HEK293 (cell line): ENCODE measurements around the gene TRIM66.

ENCODE experiments used
- CTCF ChIA-PET: fragments of 350-600 bp; formaldehyde crosslinking; extraction: SDS; loops from one replicate; lab custom pipeline; 2021; ENCODE audit warnings: antibody characterized with exemption; lab: Yijun Ruan, JAX
- POLR2A ChIA-PET: fragments of 300-600 bp; formaldehyde crosslinking; extraction: SDS; loops from one replicate; lab custom pipeline; 2020; ENCODE audit warnings: antibody characterized with exemption, inconsistent platforms; lab: Yijun Ruan, JAX
- H3K27ac ChIP-seq: fragments of 200-500 bp; sonication (Bioruptor generic); 2 replicates; pipeline ENCODE4 v1.5.1; 2014; ENCODE audit warnings: low read depth, low read length, control low read depth, inconsistent platforms; ENCODE audit errors: extremely low read depth
- H3K36me3 ChIP-seq, 2 experiments: fragments of 200-500 bp in 1 of 2; sonication (Bioruptor generic) in 1 of 2; 1 replicate in 1 of 2; 2 replicates in 1 of 2; pipeline ENCODE4 v1.5.1; 2014 to 2017; ENCODE audit warnings: inconsistent platforms in 2 of 2, low read length in 2 of 2; ENCODE audit not compliant: control insufficient read depth in 2 of 2, insufficient read depth in 1 of 2
- H3K4me1 ChIP-seq: fragments of 200-500 bp; sonication (Bioruptor generic); 2 replicates; pipeline ENCODE4 v1.5.1; 2014; ENCODE audit warnings: mild to moderate bottlenecking, low read length, inconsistent platforms; ENCODE audit not compliant: control insufficient read depth, insufficient read depth
- H3K4me3 ChIP-seq: 2 replicates; pipeline ENCODE4 v1.5.1; 2011; ENCODE audit warnings: low read depth, mild to moderate bottlenecking, control low read depth, low read length, moderate library complexity
- H3K9me3 ChIP-seq: fragments of 200-500 bp; sonication (Bioruptor generic); 2 replicates; pipeline ENCODE4 v1.5.1; 2014; ENCODE audit warnings: low read depth, low read length, inconsistent platforms; ENCODE audit not compliant: control insufficient read depth, insufficient read depth
- GLIS1 ChIP-seq: fragments of 450-650 bp; formaldehyde crosslinking; IDR thresholded peaks from 2 replicates; pipeline ENCODE4 v1.5.1; 2016; ENCODE audit warnings: missing biosample characterization, missing genetic modification characterization
- MEIS1 ChIP-seq: sonication (generic); formaldehyde crosslinking; IDR thresholded peaks from 2 replicates; pipeline ENCODE4 v1.8.1; 2022; ENCODE audit warnings: missing genetic modification reagents, mild to moderate bottlenecking, borderline replicate concordance
- REPIN1 ChIP-seq: fragments of 450-650 bp; formaldehyde crosslinking; IDR thresholded peaks from 2 replicates; pipeline ENCODE4 v1.5.1; 2017; ENCODE audit warnings: missing biosample characterization, missing genetic modification characterization, low read depth
- ZEB2 ChIP-seq: fragments of 450-650 bp; formaldehyde crosslinking; IDR thresholded peaks from 2 replicates; pipeline ENCODE4 v1.5.1; 2016; ENCODE audit warnings: missing biosample characterization, missing genetic modification characterization
- ZNF146 ChIP-seq: fragments of 450-650 bp; formaldehyde crosslinking; IDR thresholded peaks from 2 replicates; pipeline ENCODE4 v1.5.1; 2016; ENCODE audit warnings: missing biosample characterization, missing genetic modification characterization
- ZNF174 ChIP-seq: fragments of 450-650 bp; formaldehyde crosslinking; IDR thresholded peaks from 2 replicates; pipeline ENCODE4 v1.5.0; 2017; ENCODE audit warnings: missing biosample characterization, mild to moderate bottlenecking, missing genetic modification characterization
- ZNF214 ChIP-seq: fragments of 450-650 bp; formaldehyde crosslinking; IDR thresholded peaks from 2 replicates; pipeline ENCODE4 v1.5.1; 2017; ENCODE audit warnings: missing biosample characterization, mild to moderate bottlenecking, missing genetic modification characterization, borderline replicate concordance
- ZNF221 ChIP-seq: fragments of 450-650 bp; formaldehyde crosslinking; IDR thresholded peaks from 2 replicates; pipeline ENCODE4 v1.5.1; 2017; ENCODE audit warnings: missing biosample characterization, missing genetic modification characterization, borderline replicate concordance
- ZNF549 ChIP-seq: fragments of 450-650 bp; IDR thresholded peaks from 2 replicates; pipeline ENCODE4 v1.5.1; 2018; ENCODE audit warnings: missing biosample characterization, missing genetic modification characterization, mild to moderate bottlenecking, inconsistent platforms, moderate library complexity
- ZNF600 ChIP-seq: fragments of 450-650 bp; formaldehyde crosslinking; IDR thresholded peaks from 2 replicates; pipeline ENCODE4 v1.5.1; 2016; ENCODE audit warnings: missing biosample characterization, missing genetic modification characterization
- ZNF629 ChIP-seq: fragments of 450-650 bp; formaldehyde crosslinking; IDR thresholded peaks from 2 replicates; pipeline ENCODE4 v1.5.1; 2017; ENCODE audit warnings: missing biosample characterization, missing genetic modification characterization
- ZNF677 ChIP-seq: fragments of 450-650 bp; IDR thresholded peaks from 2 replicates; pipeline ENCODE4 v1.5.0; 2018; ENCODE audit warnings: missing biosample characterization, mild to moderate bottlenecking, missing genetic modification characterization, moderate library complexity
- ZNF76 ChIP-seq: fragments of 450-650 bp; formaldehyde crosslinking; IDR thresholded peaks from 2 replicates; pipeline ENCODE4; 2016; ENCODE audit warnings: low read depth, missing biosample characterization, missing genetic modification characterization, borderline replicate concordance
- ZNF776 ChIP-seq: fragments of 450-650 bp; formaldehyde crosslinking; IDR thresholded peaks from 2 replicates; pipeline ENCODE4 v1.5.0; 2017; ENCODE audit warnings: missing biosample characterization, missing genetic modification characterization, borderline replicate concordance
- ZNF785 ChIP-seq: fragments of 450-650 bp; formaldehyde crosslinking; IDR thresholded peaks from 2 replicates; pipeline ENCODE4 v1.5.1; 2016; ENCODE audit warnings: missing biosample characterization, missing genetic modification characterization
- ZNF791 ChIP-seq: fragments of 450-650 bp; formaldehyde crosslinking; IDR thresholded peaks from 2 replicates; pipeline ENCODE4 v1.5.1; 2016; ENCODE audit warnings: missing biosample characterization, missing genetic modification characterization
- ZNF830 ChIP-seq: fragments of 450-650 bp; IDR thresholded peaks from 2 replicates; pipeline ENCODE4 v1.5.0; 2018; ENCODE audit warnings: missing biosample characterization, missing genetic modification characterization, low read depth, mild to moderate bottlenecking, moderate library complexity
- TF ChIP-seq, protein P1 (sequence below): fragments of 450-650 bp; formaldehyde crosslinking; IDR thresholded peaks from 2 replicates; pipeline ENCODE4 v1.5.1; 2016; ENCODE audit warnings: missing biosample characterization, missing genetic modification characterization
- TF ChIP-seq, protein P2 (sequence below): fragments of 450-650 bp; formaldehyde crosslinking; IDR thresholded peaks from 2 replicates; pipeline ENCODE4 v1.5.1; 2017; ENCODE audit warnings: missing biosample characterization, missing genetic modification characterization

Gene TRIM66

DNA sequence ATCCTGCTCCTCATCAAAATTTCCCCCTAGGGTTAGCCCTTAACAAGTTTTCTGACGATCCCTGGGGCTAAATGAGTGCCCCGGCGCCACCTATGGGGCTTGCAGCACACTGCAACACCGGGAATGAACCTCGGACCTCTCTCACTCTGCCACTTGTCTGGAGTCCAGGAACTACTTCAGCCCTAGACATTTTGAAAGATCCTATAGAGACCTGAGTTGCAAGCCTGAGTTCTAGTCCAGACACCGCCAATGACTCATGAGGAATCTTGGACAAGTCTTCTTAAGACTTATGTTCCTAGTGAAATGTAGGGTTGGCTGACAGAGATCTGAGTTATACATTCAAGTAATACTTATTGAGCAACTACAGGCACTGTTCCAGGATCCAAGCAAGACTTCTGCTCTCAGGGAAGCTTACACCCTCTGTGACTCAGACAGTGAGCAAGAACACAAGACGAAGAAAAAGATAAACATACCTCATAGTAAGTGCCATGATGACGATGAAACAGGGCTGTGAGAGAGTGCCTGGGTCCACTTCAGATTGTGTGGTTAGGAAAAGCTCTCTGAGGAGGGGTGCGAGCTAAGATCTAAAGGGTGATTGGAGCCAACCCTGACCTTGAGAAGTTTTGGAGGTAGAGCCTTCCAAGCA, 78.3 kb downstream of the TRIM66 start (continued):
- TF ChIP-seq ZNF776 (tag by site-specific recombination): no peak

DNA sequence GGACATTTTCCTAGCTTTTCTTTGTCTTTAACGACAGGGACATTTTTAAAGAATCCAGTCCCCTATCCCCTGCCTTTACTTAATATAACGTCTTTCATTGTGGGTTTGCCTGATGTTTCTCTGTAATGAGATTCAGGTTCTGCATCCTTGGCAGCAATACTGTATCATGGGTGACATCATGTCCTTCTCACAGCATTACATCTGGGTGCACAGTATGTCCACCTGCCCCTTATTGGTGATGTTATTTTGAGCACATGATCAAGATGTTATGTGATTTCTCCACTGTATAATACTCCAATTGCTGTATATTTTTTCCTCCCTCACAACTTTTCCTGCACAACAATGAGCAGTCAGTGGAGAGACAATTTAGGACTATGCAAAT, 78.8 kb downstream of the TRIM66 start:
- no peak overlapping the region for H3K4me3 ChIP-seq
- H3K4me1 ChIP-seq: no peaks in the 10 kb centered on the region
- H3K9me3 ChIP-seq: no peaks in the 10 kb centered on the region
- CTCF ChIA-PET: interaction anchor here (0.5 to 1.7 kb wide), 7 partner anchors 8 to 377 kb away, joined by 3 to 10 read pairs (median 4); partner anchors contain the start of gene STK33
- no peaks in the 10 kb centered on the region for H3K36me3 ChIP-seq
- no peak for TF ChIP-seq ZNF785 (tag by site-specific recombination)
- TF ChIP-seq ZNF146: 0 out of 2 replicates have a peak, but pooled peaks have one; percentile 22
- H3K27ac ChIP-seq: no peak overlapping the region
- POLR2A ChIA-PET: interaction anchor here (0.5 kb wide), 1 partner anchor 83 kb away, joined by 4 read pairs; no protein-coding TSS in a partner anchor

DNA sequence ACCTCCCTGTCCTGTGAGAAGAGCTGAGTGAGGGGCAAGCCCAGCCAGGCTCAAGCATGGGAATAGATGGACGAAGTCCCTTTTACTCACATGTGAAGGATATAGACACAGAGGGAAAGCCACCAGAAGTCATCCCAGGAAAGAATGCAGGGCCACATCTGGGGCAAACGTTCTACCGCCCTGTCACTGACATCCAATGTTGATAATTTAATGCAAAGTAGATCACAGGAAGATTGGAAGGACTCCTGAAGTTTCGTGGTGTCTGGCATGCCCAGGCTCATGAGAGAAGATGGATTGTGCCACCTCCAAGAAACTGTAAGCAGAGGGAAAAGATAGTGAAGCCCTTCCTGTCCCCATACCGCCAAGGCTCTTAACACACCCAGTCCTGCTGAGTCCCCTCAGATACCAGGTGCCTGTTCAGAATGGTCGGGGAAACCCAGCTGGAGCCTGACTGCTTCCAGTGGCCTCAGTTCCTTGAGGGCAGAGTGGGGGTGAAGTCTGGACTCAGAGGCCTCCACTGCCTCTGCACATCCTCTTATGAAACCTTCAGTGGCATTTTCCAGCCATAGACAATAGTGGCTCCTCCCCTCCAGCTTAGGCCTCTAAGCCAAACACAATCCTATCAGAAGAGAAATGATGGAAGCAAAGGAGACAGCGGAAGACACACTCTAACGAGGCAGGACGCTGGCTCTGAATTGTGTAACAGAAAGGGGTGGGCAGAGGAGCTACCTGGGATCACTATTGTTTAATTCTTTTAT, 80.9 kb downstream of the TRIM66 start:
- no peak for TF ChIP-seq ZNF214
- TF ChIP-seq ZNF677 (tag by site-specific recombination): no peak
- no peak for TF ChIP-seq GLIS1
- no peak for TF ChIP-seq ZNF830 (tag by site-specific recombination)
- TF ChIP-seq ZNF221: no peak
- no peak for TF ChIP-seq ZNF549 (tag by site-specific recombination)
- no peak for TF ChIP-seq ZNF174 (tag by site-specific recombination)
- no peak for TF ChIP-seq ZNF791
- TF ChIP-seq ZNF600: no peak
- TF ChIP-seq MEIS1 (CRISPR knock-in tag): no peak
- no peak for TF ChIP-seq ZEB2
- no peak for TF ChIP-seq ZNF629
- TF ChIP-seq, protein P1, sequence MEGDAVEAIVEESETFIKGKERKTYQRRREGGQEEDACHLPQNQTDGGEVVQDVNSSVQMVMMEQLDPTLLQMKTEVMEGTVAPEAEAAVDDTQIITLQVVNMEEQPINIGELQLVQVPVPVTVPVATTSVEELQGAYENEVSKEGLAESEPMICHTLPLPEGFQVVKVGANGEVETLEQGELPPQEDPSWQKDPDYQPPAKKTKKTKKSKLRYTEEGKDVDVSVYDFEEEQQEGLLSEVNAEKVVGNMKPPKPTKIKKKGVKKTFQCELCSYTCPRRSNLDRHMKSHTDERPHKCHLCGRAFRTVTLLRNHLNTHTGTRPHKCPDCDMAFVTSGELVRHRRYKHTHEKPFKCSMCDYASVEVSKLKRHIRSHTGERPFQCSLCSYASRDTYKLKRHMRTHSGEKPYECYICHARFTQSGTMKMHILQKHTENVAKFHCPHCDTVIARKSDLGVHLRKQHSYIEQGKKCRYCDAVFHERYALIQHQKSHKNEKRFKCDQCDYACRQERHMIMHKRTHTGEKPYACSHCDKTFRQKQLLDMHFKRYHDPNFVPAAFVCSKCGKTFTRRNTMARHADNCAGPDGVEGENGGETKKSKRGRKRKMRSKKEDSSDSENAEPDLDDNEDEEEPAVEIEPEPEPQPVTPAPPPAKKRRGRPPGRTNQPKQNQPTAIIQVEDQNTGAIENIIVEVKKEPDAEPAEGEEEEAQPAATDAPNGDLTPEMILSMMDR (tag by site-specific recombination): no peak
- TF ChIP-seq ZNF76: no peak
- no peak for TF ChIP-seq REPIN1
- TF ChIP-seq, protein P2, sequence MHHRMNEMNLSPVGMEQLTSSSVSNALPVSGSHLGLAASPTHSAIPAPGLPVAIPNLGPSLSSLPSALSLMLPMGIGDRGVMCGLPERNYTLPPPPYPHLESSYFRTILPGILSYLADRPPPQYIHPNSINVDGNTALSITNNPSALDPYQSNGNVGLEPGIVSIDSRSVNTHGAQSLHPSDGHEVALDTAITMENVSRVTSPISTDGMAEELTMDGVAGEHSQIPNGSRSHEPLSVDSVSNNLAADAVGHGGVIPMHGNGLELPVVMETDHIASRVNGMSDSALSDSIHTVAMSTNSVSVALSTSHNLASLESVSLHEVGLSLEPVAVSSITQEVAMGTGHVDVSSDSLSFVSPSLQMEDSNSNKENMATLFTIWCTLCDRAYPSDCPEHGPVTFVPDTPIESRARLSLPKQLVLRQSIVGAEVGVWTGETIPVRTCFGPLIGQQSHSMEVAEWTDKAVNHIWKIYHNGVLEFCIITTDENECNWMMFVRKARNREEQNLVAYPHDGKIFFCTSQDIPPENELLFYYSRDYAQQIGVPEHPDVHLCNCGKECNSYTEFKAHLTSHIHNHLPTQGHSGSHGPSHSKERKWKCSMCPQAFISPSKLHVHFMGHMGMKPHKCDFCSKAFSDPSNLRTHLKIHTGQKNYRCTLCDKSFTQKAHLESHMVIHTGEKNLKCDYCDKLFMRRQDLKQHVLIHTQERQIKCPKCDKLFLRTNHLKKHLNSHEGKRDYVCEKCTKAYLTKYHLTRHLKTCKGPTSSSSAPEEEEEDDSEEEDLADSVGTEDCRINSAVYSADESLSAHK: no peak
- H3K36me3 ChIP-seq: no peaks in the 10 kb centered on the region
- POLR2A ChIA-PET: no interaction called here
- H3K27ac ChIP-seq: no peak overlapping the region
- H3K4me1 ChIP-seq: no peaks in the 10 kb centered on the region
- H3K9me3 ChIP-seq: no peaks in the 10 kb centered on the region
- H3K4me3 ChIP-seq: no peak overlapping the region
- CTCF ChIA-PET: interaction anchor here (0.6 to 1.0 kb wide), 4 partner anchors 11 to 265 kb away, joined by 3 to 4 read pairs (median 3); no protein-coding TSS in a partner anchor
